GM21390 (cell line): ENCODE measurements around the gene NLGN4Y.

Experiments used
- ATAC-seq: cut with Tn5 transposase; IDR thresholded peaks from one replicate; pipeline ENCODE4 v1.9.1; 2021; ENCODE audit not compliant: unreplicated experiment

NLGN4Y gene

DNA sequence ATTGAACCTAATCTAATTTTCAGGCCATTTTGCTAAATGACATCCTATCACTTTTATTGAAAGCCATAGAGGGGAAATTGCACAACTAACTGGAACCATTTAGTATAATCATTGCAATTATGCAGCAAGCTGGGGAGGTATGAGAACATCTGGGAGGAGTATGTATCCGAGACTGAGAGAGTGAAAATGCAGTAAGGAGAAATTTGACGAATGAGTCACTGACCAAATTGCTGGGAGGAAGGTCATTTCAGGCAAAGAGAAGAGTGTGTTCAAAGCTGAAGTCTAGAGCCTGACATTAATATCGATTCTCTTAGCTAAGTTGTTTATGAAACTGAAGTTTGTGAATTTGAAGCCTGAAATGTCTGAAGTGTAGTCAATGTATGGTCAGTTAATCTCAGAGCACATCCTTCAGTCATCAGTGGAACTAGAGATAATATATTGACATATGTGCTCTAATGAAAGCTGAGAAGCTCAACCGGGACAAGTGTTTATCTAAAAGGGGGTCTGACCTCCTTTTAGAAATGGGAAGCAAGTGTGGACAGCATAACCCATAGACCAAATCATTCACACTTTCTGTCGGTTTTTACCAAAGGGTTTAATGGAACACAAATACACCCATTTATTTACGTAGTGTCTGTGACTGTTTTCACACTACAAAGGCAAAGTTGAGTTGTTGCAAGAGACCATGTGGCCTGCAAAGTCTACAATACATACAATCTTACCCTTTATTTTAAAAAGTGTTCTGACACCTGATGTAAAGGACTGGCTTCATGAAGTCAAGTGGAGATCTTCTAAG lies 120.0 kb downstream of the NLGN4Y start:
- no peak for ATAC-seq

DNA sequence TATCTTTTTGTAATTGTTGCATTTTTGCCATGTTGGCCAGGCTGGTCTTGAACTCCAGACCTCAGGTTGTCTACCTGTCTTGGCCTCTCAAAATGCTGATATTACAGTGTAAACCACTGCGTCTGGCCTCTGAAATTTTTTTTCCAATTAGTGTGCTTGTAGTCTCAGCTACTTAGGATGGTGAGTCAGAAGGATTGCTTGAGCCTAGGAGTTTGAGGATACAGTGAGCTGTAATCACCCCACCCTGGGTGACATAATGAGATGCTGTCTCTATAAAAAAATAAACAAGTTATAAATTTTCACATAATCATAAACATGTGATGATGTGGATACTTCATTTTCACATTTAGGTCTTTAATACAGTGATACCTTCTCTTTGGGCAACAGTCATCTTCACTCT lies 154.9 kb downstream of the NLGN4Y start:
- no peak for ATAC-seq

DNA sequence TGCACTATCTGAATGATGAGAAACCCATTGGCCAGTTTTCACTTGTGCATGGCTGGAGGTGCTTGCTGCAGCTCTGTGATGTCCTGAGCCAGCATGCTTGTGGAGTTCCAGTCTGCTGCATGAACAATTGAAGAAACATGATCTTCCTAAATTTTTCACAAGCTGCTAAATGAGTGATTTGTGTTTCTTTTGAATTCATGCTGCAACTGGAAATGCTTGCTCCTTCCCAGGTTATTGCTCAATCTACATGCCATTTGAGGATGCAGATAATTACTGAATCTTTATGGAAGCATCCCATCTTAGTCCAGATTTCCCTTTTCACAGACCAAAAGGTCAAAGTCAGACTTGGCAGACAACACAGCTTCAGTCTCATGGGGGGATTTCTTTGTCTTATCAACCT lies 170.2 kb downstream of the NLGN4Y start:
- no peak for ATAC-seq

DNA sequence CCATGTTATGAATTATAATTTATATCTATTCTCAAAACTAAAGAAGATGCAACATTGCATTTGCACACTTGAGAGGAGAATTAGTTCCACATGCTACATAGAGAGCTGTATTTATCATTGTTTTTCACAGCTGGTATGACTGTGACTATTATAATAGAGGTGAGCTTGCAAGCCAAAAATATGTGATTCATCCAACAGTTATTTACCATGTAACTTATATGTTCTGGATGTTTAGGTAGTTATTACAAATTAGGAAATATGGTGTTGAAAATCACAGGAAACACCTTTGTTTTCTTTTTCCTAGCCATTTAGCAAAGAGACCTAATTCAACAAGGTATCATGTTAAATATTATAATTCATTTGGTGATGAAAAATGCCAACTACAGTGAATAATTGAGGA lies 183.8 kb downstream of the NLGN4Y start:
- ATAC-seq: no peak

DNA sequence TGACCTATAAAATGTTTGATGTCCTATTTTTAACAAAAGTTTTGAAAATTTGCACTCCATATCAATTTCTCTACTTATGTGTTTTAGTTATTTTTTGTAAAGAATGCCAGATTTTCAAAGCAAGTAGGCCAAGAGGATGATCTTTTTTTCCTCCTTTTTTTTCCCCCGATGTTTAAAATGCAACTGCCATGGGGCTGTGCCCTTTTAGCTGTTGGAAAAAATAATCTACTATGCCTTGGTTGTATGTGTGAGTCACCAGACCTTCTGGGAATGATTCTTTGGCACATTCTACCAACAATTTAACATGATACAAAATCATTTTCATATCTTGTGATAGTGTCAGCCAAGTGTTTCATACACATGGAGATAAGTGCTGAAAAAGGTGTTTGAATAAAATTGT lies 217.3 kb downstream of the NLGN4Y start:
- no peak for ATAC-seq

DNA sequence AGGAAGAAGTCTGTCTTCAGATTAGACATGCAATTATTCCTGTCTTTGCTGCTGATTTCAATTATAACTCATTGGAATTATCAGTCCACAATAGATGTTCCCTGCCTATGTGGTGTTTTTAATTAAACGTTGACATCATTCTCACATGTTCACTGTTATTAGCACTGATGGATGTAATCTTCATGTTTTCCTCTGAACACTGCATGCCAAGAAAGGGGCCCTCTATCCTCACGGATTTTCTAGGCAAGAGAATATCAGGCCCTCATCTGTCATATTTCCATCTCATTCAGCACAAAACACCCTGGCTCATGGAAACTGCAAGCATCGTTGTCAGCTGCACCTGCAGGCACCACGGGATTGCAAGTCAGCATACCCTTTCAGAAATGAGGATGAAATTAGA lies 224.0 kb downstream of the NLGN4Y start:
- ATAC-seq: no peak

DNA sequence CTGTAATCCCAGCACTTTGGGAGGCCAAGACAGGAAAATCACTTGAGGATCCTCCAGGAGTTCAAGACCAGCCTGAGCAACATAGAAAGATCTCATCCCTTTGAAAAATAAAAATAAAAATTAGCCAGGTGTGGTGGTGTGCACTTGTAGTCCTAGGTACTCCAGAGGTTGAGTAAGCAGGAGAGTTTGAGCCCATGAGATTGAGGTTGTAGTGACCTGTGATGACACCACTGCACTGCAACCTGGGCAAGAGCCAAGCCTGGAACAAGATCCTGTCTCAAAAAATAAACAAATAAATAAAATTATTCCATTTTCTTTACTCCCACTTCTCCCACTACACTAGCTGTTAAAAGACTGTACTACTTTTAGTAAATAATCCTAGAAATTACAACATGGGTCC lies 231.2 kb downstream of the NLGN4Y start:
- ATAC-seq: no peak

DNA sequence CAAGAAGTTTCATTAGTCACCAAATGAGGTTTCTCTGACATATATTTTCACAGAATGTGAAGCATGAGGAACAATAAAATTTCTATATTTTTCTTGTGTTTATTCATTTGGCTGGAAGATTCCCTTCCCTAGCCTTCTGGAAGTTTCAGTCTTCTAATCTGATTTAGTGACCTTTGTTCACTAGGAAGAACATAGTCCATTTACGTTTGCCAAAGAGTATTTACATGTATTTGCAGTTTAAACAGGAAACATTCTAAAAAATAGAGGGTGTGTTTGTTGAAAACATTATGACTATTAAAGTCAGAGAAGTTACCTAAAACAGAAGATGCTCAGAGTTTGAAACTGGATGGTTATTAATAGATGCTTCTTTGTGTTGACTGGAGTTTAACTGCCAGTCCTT lies 238.6 kb downstream of the NLGN4Y start:
- ATAC-seq: no peak

DNA sequence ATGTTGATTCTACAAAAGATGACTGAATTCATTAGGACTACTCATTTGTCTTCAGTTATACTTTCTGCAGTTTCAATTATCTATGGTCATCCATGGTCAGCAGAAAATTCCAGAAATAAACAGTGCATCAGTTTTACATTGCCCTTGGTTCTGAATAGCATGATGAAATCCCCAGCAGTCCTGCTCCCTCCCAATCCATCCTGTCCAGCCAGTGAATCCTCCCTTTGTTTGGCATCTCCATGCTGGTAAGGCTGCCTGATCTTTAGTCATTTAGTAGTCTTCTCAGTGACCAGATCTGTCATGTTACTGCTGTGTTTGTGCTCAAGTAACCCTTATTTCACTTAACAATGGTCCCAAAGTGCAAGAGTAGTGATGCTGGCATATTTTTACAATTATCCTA lies 239.3 kb downstream of the NLGN4Y start:
- ATAC-seq: no peak

DNA sequence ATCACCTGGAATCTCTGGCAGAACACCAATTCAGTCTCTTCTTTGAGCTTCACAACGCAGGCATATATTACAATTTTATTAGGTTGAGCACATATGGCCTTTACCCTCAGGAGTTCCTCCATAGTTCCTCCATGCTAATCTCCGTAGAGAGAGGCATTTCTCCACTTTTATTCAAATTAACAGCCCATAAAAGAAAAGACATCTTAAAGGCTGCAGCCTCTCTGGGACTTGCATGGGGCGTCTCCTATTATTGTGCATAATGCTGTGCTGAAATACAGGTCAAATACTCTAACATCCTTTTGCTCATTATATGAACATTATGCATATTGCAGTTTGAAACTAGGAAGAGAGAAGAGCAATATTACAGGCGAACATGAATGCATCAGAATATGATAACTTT lies 253.9 kb downstream of the NLGN4Y start:
- no peak for ATAC-seq

DNA sequence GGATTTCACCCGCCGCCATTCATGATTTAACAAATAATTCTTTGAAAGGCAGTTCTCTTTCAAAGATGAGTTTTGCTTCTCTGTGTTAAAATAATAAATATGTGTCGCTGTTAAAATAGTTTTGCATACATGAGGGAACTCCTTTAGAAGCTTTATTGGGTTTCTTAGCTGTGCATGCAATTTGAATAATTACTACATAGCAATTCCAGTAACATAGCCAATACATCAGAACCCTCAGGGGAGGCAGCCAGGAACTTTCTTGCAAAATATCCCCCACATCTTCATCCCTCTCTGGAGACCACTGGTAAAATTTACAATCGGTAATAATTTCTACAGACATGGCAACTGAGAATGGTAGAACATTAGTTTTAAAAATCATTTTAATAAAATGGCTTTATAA lies 268.8 kb downstream of the NLGN4Y start:
- ATAC-seq: no peak

DNA sequence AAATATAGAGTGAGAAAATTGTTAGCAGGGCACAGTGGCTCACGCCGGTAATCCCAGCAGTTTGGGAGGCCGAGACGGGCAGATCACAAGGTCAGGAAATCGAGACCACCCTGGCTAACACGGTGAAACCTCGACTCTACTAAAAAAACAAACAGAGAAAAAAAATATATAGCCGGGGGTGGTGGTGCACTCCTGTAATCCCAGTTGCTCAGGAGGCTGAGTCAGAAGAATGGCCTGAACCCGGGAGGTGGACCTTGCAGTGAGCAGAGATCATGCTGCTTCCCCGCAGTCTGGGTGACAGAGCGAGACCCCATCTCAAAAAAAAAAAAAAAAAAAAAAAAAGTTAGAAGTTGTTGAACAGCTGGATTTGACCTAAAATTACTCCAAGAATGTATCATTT lies 269.3 kb downstream of the NLGN4Y start:
- ATAC-seq: no peak

DNA sequence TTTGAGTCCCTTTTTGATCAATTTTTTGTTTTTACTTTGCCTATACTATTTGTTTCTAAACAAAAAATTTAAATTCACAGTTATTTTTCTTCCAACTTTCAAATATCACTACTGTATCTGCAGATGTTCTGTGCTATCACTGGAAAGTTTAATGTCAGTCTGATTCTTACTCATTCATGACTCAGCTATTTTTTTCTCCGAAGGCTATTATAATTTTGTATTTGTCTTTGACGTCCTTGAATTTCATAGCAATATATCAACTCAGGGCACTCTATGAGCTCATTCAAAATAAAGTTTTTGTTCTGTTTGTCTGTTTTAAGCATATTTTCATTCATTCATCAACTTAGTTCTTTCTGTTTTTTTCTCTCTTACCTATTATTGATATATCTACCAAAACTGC lies 273.7 kb downstream of the NLGN4Y start:
- no peak for ATAC-seq

DNA sequence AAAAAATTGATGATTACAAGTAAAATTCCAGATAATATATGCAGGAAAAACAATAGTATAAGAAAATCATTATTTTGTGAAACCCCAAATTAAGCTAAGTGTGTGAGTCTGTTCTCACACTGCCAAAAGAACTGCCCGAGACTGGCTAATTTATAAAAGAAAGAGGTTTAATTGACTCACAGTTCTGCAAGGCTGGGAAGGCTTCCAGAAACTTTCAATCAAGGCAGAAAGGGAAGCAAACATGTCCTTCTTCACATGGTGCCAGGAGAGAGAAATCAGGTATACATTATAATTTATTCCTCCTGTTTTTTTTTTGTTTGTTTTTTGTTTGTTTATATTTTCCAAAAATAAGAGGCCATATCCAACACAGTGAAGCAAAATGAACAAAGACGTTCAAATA lies 276.8 kb downstream of the NLGN4Y start:
- no peak for ATAC-seq

DNA sequence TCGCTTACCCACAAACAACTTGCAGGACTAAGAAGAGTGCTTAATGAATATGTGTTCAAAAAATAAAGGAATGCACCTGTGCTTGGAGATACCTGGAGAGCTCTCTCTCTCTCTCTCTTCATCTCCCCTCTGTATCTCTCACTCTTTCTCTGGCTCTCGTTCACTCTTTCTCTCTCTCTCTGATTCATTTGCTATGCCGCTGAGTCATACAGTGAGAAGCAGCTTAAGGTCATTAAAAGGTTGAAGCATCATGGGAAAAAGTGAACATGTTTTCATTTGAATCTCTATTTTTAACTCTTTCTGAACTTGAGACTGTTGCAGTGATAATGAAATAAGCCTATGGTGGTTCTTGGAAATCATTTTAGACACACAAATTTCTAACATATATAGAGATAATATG lies 277.8 kb downstream of the NLGN4Y start:
- ATAC-seq: no peak

DNA sequence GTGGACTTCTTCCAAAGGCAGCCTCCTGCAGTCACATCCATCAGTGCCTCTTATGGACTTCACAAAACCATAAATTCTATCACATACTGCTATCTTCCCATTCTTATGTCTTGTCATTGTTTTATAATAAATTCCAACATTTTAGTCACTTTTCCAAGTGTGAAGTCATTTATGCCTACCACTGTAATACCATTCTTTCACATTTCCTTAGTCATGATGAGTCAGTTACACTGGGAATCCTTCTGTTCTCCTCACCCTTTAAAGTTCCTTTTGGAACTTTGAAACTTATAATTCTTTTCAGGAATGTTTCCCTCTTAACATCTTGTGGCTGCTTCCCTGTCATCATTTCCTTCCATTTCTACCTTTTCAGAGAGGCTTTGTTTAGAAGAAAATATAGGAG lies 279.7 kb downstream of the NLGN4Y start:
- no peak for ATAC-seq

DNA sequence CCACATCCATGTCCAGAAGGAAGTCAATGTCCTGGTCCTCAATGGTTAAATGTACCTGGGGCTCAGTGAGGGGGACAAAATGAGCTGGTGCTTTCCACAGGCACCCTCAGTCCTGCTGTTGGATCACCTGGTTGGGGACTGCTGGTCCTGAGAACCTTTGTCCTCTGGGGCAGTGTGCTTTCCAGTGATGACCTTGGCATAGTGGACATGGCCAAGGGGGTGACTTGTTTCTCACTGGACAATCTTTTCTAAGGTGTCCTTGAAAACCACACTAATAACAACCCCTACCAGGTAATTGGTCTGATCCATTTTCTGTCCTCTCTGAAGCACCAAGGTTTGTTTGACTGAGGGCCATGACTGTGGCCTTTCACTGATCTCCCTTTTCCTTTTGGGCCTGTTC lies 294.1 kb downstream of the NLGN4Y start:
- no peak for ATAC-seq

DNA sequence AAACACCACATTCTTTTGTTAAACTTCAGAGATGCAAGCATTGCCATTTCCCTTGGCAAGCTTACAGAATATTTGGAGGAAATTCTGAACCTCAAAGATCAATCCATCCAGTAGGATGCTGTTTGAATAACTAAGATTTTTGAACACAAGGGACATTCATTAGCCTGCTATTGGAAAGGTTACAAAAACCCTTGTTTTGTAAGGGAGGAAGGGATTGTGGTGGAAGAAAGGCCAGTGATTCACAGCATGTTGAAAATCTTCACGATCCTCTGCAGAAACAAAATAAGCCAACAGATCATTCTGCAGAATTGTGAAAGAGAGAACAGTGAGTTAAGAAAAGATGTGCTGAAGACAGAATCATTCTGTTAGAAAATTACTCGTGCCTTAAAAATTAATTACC lies 297.9 kb downstream of the NLGN4Y start:
- no peak for ATAC-seq

DNA sequence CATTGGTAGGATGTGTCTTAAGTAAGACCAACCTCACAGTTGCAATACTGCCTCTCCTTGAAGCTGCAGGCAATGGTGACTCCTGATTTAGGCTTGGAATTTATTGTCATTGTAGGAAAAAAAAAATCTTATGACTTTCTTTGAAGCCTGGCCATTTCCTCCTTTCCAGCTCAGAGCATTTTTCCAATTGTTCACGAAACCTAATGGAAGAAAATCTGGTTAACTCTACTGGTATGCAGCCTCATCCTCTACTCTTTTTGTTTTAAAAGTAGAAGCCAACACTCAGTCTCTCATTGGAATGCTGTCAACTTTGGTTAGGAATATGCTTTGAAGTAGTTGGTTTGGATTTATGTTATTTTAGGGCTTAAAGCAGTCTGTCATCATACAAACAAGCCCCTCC lies 298.6 kb downstream of the NLGN4Y start:
- no peak for ATAC-seq

DNA sequence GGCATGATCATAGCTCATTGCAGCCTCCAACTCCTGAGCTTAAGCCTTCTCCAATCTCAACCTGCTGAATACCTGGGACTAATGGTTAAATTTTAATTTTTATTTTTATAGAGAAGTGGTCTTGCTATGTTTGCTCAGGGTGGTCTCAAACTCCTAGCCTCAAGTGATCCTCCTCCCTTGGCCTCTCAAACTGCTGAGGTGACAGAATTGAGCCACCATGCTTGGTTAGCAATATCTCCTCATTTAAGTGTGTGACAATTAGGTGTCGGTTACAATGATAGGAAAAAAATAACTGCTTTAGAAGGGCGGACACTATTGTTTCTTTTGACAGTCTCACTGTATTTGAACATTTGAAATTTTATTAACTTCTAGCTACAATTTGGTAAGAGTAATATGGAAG lies 300.3 kb downstream of the NLGN4Y start:
- ATAC-seq: no peak

DNA sequence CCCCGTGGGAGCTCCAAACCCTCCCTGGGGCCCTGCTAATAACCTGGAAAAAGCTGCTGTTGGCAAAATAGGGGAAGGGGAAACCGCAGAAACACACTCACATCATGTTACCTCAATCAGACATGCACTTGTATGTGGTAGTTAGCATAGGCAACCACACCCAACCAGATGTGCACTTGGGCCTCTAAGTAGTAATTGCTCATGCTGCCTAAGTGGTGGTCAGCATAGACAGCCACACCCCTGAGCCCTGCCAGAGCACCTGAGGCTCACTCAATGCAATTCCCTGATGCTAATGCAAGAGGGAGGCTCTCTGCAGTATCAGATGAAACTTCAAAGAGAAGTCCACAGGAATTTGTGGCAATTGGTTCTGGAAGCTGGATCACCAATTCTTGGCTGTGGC lies 301.4 kb downstream of the NLGN4Y start:
- no peak for ATAC-seq

DNA sequence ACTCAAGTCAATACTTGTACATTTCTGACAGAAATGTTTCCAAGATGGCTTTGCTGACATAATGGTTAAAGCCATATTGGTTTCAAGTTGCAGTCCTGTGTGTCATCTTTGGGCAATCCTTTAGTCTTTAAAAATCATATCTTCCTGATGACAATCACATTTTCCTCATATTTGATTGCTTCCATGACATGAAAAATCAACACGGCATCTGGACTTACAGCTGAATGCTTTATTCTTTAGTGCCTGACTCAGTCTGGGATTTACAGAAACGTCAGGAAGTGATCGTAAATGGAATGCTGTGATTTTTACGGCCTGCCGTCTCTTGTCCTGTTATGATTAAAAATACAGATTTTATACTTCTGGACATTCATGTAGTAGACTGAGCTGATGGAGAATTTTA lies 304.2 kb downstream of the NLGN4Y start:
- no peak for ATAC-seq

DNA sequence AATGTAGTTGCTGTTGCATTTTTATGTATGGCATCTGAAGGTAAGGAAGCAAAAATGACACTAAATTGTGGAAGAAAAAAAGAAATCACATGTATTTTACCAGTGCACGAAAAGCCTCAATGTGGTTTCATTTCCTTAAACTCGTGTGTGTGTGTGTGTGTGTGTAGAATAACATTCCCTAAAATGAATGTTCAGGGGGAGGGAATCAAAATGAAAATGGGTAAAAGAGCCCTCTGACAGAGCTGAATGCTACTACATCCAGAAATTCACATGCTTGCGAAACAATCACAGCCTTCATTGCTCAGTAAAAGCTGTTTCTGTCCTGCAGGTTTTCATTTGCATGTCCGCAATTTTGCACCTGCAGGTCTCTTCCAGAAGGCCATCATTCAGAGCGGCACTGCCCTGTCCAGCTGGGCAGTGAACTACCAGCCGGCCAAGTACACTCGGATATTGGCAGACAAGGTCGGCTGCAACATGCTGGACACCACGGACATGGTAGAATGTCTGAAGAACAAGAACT lies 305.1 kb downstream of the NLGN4Y start:
- no peak for ATAC-seq
